ENCODE results near the gene MBD3L1. TPM values are rescaled to one million over a fixed set of nuclear protein-coding genes. Genes with fewer than 3 reads are reported as not detected.

The MBD3L1 gene
- not detected in 5 replicates for total RNA-seq (2022; extraction: Qiagen RNA extraction)

DNA sequence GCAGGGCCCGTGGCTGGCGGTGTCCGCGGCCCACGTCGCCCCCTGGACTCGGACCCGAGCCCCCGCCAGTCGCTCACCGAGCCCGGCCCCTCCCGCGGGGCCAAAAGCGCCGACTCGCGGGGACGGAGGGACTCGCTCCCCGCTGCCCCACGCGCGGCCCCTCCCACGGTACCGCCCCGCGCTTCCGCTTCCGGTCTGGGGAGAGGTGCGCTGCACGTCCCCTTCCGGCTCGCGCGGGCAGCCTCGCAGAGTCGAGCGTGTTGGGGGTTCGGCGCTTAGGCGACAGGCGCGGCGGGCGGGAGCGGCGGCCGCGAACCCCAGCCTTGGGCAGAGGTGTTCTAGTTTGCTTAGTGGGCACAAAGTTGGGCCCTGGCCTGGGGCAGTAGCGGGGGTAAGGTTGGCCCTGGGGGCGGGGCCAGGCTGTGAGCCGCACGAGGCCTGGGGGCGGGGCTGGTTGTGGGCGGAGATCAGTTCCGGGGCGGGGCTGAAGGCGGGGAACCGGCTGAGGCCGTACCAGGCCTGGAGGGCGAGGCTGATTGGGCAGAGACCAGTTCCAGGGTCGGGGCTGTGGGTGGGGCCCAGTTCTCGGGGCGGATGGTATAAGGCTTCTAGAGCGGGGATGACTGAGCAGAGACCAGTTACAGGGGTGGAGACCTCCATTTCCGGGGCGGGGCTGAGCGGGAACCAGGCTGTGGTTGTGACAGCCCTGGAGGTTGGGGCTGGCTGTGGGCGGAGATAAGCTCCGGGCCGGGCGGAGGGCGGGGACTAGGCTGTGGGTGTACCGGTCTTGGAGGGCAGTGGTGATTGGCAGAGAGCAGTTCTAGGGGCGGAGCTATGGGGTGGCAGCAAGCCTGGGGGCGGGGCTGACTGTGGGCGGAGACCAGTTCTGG, at the start of gene MBD3L1, which contains the start of gene ZNF558:
Gene MBD3L1 (plus strand): TSS at position 246 of the 890 bp plus-strand sequence. CDS start 10,302 bp downstream, outside the sequence.
Gene ZNF558 (minus strand): TSS at position 173 of the 890 bp plus-strand sequence. CDS start 9,645 bp downstream, outside the sequence.

Other genes starting within 250 kb of the MBD3L1 start
- 10.9 to 20.7 TPM (median 20.2 TPM) in 5 replicates for gene ADAMTS10, start 221.7 kb upstream of the MBD3L1 start, total RNA-seq (2022; extraction: Qiagen RNA extraction)
- not detected in 5 replicates for gene NFILZ, start 201.7 kb upstream of the MBD3L1 start, total RNA-seq (2022; extraction: Qiagen RNA extraction)
- gene ACTL9, start 133.6 kb upstream of the MBD3L1 start, total RNA-seq (2022; extraction: Qiagen RNA extraction) = not detected in 5 replicates
- gene OR2Z1, start 110.7 kb upstream of the MBD3L1 start, total RNA-seq (2022; extraction: Qiagen RNA extraction) = not detected in 5 replicates
- 5.8 to 8.0 TPM (median 7.7 TPM) in 5 replicates for gene ZNF558, start 73 bp upstream of the MBD3L1 start, total RNA-seq (2022; extraction: Qiagen RNA extraction)
- gene MUC16, start 178.0 kb downstream of the MBD3L1 start, total RNA-seq (2022; extraction: Qiagen RNA extraction) = 0.02 to 0.07 TPM (median 0.05 TPM) in 5 replicates

All from A549 treated with CORT108297 at 1 μM for 4 hours (cell line).